ENCODE data around the gene P3H3.

GRCh38 chr12:6846316-6846869, 18.2 kb downstream of the P3H3 start:
- TF ChIP-seq CTCF (IDR thresholded peaks at IDR 0.05) = no peak
- no peak for TF ChIP-seq POLR2A (IDR thresholded peaks at IDR 0.05)
